Fibroblast of pulmonary artery (primary cell): Measurements from ENCODE around the gene CD52.

Experiments used
- DNase-seq: peaks from one replicate; pipeline ENCODE4 v3.0.0-alpha.2; 2010; ENCODE audit warnings: low read depth
- H3K4me3 ChIP-seq: replicated peaks from 2 replicates; pipeline ENCODE4 v1.5.1; 2011; ENCODE audit warnings: low read depth, mild to moderate bottlenecking, control low read depth, low read length, moderate library complexity
- TF ChIP-seq, protein P1 (sequence below): IDR thresholded peaks from 2 replicates; pipeline ENCODE4 v1.5.1; 2011; ENCODE audit warnings: mild to moderate bottlenecking, control low read depth, low read length, inconsistent platforms; ENCODE audit errors: missing control alignments

Gene CD52

GRCh38 chr1:26296340-26297056, 21.3 kb upstream of the CD52 start:
- TF ChIP-seq, protein P1, sequence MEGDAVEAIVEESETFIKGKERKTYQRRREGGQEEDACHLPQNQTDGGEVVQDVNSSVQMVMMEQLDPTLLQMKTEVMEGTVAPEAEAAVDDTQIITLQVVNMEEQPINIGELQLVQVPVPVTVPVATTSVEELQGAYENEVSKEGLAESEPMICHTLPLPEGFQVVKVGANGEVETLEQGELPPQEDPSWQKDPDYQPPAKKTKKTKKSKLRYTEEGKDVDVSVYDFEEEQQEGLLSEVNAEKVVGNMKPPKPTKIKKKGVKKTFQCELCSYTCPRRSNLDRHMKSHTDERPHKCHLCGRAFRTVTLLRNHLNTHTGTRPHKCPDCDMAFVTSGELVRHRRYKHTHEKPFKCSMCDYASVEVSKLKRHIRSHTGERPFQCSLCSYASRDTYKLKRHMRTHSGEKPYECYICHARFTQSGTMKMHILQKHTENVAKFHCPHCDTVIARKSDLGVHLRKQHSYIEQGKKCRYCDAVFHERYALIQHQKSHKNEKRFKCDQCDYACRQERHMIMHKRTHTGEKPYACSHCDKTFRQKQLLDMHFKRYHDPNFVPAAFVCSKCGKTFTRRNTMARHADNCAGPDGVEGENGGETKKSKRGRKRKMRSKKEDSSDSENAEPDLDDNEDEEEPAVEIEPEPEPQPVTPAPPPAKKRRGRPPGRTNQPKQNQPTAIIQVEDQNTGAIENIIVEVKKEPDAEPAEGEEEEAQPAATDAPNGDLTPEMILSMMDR: no peak
- no peak for DNase-seq
- H3K4me3 ChIP-seq: no peak overlapping the region

- no peak overlapping the region for H3K4me3 ChIP-seq
- TF ChIP-seq, protein P1: no peak
- DNase-seq: no peak
Measured at GRCh38 chr1:26297057-26297790, 20.5 kb upstream of the CD52 start.

DNA sequence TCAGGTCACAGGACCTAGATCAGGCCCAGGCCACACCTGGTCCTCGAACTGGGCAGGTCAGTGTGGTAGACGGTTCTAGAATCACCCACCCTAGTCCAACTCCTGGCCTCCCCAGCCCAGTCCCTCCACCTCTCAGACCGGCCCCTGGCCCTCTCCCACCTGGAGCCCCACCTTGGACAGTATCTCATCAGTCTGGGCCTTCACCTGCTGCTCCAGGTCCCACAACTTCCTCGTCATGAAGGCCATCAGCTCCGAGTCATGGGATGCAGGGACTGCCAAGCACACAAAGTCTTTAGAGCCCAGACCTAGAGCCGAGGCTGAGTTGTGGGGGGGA, 20.0 kb upstream of the CD52 start:
- no peak for DNase-seq
- H3K4me3 ChIP-seq: no peak overlapping the region
- TF ChIP-seq, protein P1: no peak

DNA sequence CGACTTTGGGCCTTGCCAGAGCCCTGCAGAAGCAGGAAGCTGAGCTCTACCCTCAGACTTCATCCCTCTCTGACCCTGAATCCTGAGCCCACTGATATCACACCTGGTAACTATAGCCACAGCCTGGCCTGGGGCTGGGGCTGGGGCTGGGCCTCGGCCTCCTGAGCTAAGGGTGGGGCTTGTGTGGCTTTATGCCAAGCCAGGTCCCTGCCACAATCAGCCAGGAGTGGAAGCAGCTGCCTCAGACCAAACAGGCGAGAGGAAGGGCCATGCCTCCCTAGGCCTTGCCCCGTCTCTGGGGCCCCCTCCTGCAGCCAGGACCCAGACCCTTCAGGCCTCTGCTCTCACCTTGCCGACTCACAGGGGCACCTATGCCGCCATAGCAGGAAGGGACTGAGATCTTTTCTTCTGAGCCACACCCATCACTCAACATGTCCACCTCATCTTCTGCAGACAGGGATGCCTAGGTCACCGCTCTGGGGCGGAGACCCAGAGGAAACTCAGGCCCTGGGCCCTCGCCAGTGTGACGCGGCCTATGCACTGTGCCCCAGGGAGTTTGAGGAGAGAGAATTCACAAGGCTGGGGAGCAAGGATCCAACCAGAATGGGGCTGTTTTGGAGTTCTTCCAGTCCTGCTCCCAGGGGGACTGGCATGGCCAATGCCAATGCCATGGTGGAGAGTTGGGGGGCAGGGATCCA, 17.0 kb upstream of the CD52 start:
- DNase-seq: no peak
- TF ChIP-seq, protein P1: no peak
- H3K4me3 ChIP-seq: no peak overlapping the region

DNA sequence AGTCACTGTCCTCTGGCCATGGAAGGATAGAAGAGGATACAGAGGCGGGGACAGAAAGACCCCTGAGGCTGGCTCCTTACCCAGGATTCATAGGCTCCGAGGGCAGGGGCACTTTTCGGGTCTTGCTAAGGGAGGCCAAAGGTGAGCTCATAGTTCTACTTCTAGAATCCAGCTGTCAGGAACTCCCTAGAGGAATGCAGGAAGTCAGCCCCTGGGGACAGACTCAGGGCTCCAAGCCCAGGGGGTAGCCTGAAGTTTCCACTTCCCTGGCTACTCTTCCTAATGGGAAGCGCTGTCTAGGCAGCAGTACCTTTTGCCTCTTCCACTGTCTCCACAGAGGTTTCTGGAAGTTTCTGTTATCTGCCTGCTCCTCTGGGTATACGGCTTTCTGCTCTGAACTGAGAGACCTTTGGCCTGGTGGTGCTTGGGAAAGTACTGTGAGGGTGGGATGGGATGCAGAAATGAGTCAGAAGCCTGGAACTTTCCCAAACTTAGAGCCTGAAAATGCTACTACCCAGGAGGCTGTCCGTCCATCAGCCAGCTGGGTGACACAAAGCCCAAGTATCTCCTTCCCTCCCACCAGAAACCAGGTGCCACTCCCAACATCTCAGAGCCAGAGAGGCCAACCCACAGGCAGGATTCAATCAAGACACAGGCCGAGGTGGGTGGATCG, 14.9 kb upstream of the CD52 start:
- TF ChIP-seq, protein P1: no peak
- H3K4me3 ChIP-seq: no peak overlapping the region
- peak; percentile 74 for DNase-seq

GRCh38 chr1:26305667-26306289, 12.0 kb upstream of the CD52 start:
- TF ChIP-seq, protein P1: no peak
- H3K4me3 ChIP-seq: peak overlapping the region; percentile 88
- no peak for DNase-seq
